Frontal cortex (tissue), 4 donors: ENCODE data around the gene GPD1. TPM values are rescaled to one million over a fixed set of nuclear protein-coding genes. Genes with fewer than 3 reads are reported as not detected.
"Not testable (repeated sequence)": the region's sequence is repeated elsewhere in the genome, so short reads cannot be mapped to it uniquely, and the experiment has no call there.

ENCODE experiments used
- DNase-seq, 2 donors: peaks; one replicate each; pipeline ENCODE4 v3.0.0; 2012; ENCODE audit warnings: low spot score in 2 of 2
- FAIRE-seq: peaks from 2 replicates; lab custom pipeline; 2012; peaks lifted over from hg19 to GRCh38; lab: Jason Lieb, UNC
- total RNA-seq: library from RNA; depleted of rRNA; stranded (reverse); fragments of >200 nt; gene quantifications from one replicate; pipeline ENCODE4 v1.2.3, GENCODE V29; 2014
- donor health status: control.
- donor health status: control.
- donor health status: control.

Gene GPD1
- total RNA-seq, 1 donor from 2014 or later: 9.4 TPM

DNA sequence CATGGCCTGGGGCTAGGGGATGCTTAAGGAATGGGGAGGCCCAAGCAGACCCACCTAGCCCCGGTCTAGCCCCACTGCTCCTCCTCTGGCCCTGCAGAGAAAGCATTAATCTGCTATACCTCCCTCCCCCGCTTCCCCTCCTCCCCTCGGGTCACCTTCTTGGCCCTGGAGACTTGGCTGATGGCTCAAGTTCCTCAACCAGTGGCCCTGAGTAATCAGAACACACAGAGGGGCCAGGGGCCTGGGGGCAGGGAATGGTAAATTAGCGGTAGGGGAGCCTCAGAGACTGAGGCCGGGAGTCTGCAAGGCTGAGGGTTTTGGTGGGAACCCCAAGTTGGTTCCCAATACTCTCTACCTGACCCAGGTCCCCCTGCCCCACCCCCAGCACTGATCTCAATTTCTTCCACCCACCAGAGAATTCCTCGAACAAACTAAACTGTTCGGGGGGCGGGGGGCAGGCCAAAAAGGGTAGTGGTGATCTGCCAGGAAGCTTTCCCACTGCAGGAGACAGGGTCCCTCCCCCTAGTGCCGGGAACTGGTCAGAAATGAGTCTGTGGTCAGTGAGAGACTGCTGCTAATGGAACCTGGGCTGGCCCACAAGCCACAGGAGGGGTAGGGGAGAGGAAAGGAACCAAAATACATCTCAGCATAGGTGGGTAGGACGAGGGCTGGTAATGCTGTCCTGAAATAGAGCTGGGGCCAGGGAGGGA, 31.5 kb upstream of the GPD1 start:
- no peak for FAIRE-seq
- no peak for DNase-seq

DNA sequence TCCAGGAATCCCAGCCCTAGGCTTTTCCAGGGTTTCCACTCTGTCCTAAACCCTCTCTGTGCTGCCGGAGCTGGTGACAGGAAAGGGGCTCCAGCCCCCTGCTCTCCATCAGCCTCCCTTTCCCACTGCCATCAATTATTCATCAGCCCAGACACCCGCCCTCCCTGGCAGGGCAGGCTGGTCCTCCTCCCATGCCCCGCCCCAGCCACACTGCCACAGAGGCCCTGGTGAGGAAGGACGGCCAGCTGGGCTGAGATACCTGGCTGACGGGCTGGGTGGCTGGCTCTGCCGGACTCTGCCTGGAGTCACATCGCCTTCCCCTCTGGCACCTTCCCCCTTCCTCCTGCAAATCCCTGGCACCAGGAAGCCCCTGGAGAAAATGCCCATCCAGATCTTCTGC, 30.6 kb upstream of the GPD1 start:
- DNase-seq: no peak
- no peak for FAIRE-seq

DNA sequence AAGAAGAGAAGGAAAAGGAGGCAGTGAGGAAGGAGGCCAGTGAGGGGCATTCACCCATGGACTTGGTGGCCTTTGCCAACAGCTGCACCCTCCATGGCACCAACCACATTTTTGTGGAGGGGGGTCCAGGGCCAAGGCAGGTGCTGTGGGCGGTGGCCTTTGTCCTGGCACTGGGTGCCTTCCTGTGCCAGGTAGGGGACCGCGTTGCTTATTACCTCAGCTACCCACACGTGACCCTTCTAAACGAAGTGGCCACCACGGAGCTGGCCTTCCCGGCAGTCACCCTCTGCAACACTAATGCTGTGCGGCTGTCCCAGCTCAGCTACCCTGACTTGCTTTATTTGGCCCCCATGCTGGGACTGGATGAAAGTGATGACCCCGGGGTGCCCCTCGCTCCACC, 30.1 kb upstream of the GPD1 start:
- FAIRE-seq: no peak

DNA sequence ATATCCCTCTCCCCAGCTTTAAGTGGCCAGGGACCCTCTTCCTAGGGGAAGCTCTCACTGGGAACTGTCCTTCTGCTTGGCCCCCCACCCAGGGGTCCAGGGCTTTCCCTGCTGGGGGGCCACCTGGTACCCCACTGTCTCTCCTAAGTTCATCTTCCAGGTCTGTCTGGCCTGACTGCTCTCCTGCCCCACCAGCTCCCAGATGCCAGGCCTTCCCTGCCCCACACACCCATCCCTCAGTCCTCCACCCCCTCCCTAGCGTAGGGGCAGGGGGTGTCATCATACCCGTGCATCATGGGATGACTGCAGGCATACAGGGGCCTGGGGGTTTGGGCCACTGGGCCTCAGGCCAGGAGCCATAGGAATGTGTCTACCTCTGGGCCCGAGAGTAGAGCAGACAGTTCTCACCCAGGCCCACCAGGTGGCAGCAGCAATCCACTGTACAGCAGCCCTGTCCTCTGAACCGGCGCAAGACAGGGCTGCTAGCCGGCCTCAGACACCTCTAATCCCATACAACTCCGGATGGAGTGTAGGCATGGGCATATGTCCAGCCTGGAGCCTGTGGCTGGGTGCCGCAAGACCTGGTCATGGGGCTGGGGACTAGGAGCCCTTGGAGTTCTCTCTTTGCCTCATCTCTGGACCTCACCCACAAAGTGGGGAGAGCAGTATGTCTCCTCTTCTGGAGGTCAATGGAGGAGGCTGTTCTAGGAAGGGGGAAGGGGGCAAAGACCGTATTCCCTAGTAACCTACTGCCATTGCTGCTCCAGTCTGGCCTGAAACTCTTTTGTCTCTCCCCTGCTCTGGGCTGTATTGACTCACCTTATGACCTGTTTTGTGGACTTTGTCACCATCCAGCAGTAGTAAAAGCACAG, 28.6 kb upstream of the GPD1 start:
- FAIRE-seq (no peak), DNase-seq (peak; percentile 74 to 85)

More for the DNA sequence above, 30.1 kb upstream of the GPD1 start:
- no peak for DNase-seq

DNA sequence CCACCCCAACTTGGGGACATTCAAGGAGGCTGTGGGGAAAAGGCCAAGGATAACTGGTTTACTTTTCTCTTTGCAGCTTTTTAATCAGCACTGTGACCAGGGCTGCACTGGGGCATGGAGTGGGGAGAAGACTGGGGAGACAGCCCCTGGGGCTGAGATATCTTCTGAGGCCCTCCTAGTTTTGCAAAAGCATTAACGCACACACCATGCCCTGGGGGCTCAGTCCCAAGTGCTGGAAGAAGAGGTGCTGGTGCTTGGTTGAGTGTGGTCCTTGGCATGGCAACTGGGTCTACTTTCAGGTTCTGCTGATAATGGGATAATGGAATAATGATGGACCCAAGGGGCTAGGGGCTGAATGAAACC, 28.0 kb upstream of the GPD1 start:
- FAIRE-seq (no peak), DNase-seq (no peak)

DNA sequence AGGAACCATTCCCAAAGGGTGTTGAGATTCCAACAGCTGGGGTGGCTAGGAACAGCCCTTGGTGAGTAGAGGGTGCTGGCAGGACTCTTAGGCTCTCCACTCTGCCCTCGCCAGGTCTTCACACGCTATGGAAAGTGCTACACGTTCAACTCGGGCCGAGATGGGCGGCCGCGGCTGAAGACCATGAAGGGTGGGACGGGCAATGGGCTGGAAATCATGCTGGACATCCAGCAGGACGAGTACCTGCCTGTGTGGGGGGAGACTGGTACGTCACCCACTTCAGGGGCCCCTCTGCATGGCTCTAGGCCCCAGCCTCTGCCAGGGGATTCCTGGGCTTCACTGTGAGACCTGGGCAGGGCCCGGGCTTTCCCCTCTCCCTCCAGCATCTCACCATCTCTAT, 26.7 kb upstream of the GPD1 start:
- FAIRE-seq (no peak), DNase-seq (no peak)

DNA sequence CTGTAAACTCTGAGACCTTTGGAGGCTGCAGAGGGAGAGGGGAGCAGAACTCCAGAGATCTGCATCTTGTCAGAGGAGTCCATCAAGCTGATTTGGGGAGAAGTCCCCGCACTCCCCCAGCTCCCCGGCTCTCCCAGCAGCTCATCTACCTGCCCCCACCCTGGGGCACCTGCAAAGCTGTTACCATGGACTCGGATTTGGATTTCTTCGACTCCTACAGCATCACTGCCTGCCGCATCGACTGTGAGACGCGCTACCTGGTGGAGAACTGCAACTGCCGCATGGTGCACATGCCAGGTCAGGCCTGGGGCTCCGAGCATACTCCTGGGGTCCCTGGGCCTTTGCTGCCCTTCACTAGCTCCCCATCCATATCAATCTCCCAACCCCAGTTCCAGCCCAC, 25.5 kb upstream of the GPD1 start:
- FAIRE-seq: no peak

DNA sequence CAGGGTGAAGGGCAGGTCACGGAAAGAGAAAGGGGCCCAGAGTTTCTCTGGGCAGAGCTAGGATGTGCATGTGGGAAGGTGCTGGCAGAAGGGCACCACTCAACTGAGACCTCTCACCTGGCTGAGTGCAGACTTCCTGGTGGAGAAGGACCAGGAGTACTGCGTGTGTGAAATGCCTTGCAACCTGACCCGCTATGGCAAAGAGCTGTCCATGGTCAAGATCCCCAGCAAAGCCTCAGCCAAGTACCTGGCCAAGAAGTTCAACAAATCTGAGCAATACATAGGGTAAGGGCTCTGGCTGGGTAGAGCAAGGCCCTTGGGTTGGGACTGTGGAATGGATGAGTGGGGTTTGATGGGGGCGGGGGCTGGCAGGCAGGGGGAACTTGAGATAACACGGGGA, 24.0 kb upstream of the GPD1 start:
- no peak for DNase-seq
- FAIRE-seq: no peak

More for the DNA sequence above, 25.5 kb upstream of the GPD1 start:
- DNase-seq: no peak

DNA sequence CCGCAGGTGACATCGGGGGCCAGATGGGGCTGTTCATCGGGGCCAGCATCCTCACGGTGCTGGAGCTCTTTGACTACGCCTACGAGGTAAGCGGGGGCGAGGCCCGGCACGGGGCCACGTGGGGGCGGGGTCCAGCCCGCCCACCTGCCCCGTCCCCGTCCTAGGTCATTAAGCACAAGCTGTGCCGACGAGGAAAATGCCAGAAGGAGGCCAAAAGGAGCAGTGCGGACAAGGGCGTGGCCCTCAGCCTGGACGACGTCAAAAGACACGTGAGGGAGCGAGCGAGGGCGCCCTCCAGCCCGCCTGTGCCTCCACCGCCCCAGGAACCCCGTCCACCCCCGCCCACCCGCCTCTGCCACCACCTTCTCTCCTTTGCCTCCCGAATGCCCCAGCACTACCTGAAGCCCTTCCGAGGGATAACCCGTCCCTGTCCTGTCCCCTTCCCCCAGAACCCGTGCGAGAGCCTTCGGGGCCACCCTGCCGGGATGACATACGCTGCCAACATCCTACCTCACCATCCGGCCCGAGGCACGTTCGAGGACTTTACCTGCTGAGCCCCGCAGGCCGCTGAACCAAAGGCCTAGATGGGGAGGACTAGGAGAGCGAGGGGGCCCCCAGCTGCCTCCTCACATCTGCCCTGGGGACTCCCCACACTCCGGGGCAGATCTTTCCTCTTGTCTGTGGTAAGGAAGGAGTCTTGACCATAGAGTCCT, 22.6 kb upstream of the GPD1 start:
- no peak for DNase-seq
- no peak for FAIRE-seq

DNA sequence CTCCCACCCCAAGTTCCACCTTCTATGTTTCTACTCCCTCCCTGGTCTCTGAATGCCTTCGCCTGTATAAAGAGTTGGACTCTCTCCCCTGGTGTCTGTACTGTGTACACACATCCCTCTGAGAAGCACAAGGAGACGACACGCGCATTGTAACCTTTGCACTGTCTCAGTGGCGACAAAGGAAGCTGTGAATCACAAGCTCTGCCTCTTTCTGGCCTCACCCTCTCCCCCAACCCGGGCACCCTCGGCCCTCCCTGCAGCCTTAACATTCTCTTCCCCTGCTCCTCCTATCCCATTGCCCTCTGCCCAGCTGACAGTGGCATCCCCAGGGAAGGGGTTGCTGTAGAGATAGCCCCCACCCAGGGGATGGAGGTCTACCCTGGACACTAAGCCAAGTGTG, 21.2 kb upstream of the GPD1 start:
- no peak for FAIRE-seq
- no peak for DNase-seq

DNA sequence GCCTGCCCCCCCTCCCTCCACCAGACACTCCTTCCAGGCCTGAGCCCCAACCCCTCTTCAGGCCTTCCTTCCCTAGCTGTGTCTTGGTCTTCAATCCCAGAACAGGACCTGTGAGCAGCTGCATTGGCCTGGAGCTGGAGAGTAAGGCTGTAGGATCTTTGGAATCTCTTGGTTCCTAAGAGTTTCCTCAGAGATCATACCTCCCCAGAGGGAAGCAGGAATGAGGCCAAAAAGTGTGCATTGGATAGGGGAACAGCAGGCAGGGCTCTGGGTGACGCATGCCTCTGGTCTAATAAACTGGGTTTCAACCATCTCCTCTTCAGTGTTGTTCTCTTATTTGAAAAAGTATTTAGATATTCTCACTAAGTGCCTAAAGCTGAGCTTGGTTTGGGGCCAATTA, 20.5 kb upstream of the GPD1 start:
- FAIRE-seq: no peak
- no peak for DNase-seq

DNA sequence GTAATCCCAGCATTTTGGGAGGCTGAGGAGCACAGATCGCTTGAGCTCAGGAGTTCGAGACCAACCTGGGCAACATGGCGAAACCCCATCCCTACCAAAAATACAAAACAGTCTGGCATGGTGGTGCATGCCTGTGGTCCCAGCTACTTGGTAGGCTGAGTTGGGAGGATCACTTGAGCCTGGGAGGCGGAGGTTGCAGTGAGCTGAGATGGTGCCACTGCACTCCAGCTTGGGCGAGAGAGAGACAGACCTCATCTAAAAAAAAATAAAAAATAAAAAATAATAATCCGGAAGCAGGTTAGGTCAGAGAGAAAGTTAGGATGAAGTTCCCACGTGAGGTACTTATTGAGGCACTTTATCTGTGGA, 19.4 kb upstream of the GPD1 start:
- not testable (repeated sequence) for FAIRE-seq

DNA sequence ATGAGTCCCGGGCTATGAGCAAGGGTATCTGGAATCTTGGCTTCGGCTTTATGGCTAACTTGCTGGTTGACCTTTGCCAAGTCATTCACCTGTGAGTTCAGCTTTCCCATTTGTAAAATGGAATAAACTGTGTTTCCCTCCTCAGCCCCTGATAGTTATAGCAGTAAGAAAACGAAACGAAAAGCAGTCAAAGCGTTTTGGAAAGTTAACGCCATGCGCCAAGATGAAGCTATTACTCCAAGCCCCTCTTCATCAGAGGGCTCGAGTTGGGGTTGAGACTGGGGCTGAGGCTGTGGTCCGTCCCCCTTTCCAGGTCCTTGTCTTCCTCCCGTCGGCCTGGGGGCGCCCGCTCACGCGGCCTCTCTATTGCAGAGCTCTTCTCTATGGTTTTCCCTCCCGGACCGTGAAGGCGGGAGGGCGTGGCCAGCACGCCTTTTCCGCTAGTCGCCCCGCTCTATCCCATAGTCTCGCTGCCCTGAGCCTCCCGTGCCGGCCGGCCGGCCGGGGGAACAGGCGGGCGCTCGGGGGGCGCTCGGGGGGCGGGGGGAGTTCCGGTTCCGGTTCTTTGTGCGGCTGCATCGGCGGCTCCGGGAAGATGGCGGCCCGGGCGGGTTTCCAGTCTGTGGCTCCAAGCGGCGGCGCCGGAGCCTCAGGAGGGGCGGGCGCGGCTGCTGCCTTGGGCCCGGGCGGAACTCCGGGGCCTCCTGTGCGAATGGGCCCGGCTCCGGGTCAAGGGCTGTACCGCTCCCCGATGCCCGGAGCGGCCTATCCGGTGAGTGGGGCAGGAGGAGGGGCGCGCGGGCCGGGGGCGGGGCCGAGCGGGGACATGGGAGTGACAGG, 18.8 kb upstream of the GPD1 start, which contains the start of gene SMARCD1:
Gene SMARCD1, plus strand, starts transcription at position 568 of the 840 bp plus-strand sequence. Its CDS starts 28 bp downstream, at position 596.
- DNase-seq (peak; percentile 92 to 94), FAIRE-seq (no peak)

More for the DNA sequence above, 19.4 kb upstream of the GPD1 start:
- DNase-seq: not testable (repeated sequence)

DNA sequence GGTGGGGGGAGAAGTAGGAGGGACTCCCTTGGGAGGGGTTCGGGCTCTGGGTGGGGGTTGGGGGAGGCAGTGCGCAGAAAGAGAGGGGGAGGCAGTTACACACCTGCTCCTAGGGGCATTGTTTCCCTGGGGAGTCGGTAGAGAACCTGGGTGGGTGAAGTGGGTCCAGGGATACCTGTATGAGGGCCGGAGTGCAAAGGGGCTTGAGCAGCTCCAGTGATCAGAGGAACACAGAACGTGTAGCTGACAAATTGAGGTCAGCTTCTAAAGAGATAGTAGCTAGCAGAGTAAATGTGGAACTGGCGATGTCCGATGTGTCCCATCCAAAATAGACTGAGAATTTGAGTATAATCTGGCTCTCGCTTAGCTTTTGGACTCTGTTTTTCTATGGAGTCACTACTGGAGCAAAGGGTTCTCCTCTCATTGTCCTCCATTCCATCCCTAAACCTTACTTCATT, 18.2 kb upstream of the GPD1 start:
- no peak for FAIRE-seq
- DNase-seq: no peak

DNA sequence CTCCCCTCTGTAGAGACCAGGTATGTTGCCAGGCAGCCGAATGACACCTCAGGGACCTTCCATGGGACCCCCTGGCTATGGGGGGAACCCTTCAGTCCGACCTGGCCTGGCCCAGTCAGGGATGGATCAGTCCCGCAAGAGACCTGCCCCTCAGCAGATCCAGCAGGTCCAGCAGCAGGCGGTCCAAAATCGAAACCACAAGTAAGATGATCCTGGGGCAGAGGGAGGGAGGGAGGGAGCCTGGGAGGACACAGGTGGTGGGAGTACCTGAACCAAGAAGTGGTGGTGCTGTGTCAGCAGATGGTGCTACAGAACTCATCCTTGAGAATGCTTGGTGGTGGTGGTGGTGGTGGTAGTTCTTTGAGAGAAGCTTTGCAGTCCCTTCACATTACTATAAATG, 17.7 kb upstream of the GPD1 start:
- DNase-seq (no peak), FAIRE-seq (no peak)

DNA sequence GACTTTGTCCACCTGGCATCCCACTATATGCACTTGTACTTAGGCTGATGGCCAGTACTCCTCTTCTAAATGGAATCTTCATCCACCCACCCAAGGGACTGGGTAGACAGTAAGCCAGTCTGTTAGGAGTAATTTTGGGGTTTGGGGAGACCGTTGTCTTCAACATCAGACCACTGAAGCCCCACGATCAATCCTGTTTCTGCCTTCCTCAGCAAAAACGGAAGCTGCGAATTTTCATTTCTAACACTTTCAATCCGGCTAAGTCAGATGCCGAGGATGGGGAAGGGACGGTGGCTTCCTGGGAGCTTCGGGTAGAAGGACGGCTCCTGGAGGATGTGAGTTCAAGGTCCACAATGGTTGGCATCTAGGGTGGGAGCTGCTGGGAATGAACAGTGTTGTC, 16.7 kb upstream of the GPD1 start:
- FAIRE-seq (no peak), DNase-seq (no peak)

DNA sequence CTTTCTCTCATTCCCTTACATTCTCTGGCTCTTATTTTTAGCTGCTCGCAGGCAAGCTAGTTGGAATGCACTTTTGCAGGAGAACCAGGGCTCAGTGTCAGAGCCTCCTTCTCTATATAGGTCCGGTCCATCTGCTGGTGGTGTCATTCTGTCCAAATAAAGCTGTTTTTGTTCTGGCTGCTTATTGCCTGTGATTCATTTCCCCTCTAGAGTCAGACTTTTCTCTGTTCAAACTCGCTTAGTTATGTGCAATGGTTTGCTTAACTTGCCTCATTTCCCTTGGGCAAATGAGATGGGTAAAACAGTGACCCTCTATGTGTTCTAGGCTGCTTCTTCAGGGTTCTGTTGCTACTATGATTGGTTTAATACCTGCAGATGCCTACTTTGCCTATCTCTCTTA, 15.8 kb upstream of the GPD1 start:
- DNase-seq (no peak), FAIRE-seq (no peak)

DNA sequence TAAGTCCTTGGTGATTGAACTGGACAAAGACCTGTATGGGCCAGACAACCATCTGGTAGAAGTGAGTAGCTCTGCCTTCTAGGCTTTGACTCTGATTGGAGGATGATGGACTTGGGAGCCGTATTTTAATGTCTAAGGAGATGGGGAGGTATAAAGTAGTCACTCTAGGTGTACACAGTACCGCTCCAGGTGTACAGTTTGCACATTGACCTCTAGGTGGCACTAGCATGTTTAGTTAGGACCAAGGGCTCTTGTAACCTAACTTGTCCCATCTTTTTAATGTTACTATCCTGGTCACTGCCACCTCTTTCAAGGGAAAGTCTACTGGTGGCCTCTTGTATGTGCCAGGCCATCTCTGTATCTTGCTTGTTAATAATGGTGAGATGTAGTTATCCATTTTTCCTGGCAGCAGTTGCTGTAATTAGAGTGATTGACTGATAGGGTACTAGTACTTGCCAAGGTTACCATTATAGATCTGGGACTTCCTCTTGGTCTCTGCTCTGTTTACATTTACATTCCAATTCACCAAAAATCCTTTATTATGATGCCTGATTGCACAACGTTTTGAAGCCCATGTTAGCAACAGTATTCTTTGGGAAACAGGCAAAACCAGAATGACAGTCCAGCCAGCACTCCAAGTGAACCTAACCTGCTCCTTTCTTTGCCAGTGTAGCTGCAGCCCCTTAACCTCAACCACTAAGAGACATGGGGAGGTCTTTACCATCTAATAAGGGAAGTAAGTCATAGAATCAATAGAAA, 15.1 kb upstream of the GPD1 start:
- peak; percentile 42 to 54 for DNase-seq
- no peak for FAIRE-seq

DNA sequence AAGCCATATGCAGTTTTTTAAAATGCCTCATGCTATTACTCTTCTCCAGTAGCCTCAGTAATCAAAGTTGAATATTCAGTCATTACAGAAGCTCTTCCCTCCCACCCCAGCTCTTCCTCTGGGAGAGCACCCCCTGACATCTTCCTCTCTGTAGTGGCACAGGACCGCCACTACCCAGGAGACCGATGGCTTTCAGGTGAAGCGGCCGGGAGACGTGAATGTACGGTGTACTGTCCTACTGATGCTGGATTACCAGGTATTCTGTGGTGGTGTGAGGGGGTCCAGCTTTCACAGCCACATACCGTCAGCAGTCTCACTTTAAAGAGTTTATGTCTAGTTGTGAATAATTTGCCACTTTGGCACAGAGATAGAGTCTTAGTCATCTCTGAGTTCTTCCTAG, 14.1 kb upstream of the GPD1 start:
- DNase-seq (no peak), FAIRE-seq (no peak)
